Bronchial epithelial cell (primary cell): ENCODE results near the gene FBXO28. TPM values are rescaled to one million over a fixed set of nuclear protein-coding genes. Genes with fewer than 3 reads are reported as not detected.

Experiments used
- DNase-seq: peaks from one replicate; pipeline ENCODE4 v3.0.0-alpha.2; 2010; ENCODE audit warnings: low read depth
- FAIRE-seq: peaks from 2 replicates; lab custom pipeline; 2011; peaks lifted over from hg19 to GRCh38; lab: Jason Lieb, UNC
- H3K27me3 ChIP-seq: 2 replicates; pipeline ENCODE4 v1.5.1; 2011; ENCODE audit warnings: low read length; ENCODE audit not compliant: control insufficient read depth, insufficient read depth
- H3K36me3 ChIP-seq: 2 replicates; pipeline ENCODE4 v1.5.1; 2011; ENCODE audit warnings: low read length; ENCODE audit not compliant: control insufficient read depth, insufficient read depth
- H3K4me3 ChIP-seq: 2 replicates; pipeline ENCODE4 v1.5.1; 2011; ENCODE audit warnings: mild to moderate bottlenecking, low read depth, low read length, control low read depth
- CTCF ChIP-seq: IDR thresholded peaks from 2 replicates; pipeline ENCODE4 v1.5.1; 2011; ENCODE audit warnings: mild to moderate bottlenecking, moderate library complexity, low read length, control low read depth, inconsistent platforms; ENCODE audit not compliant: insufficient read depth, severe bottlenecking
- total RNA-seq: library from RNA; depleted of rRNA; stranded (reverse); fragments of >200 nt; gene quantifications from 2 replicates; pipeline ENCODE4 v1.2.1, GENCODE V29; 2014

FBXO28 gene
- total RNA-seq, 1 donor from 2014 or later: 35.8 TPM

GRCh38 chr1:224178894-224179293, 65.0 kb downstream of the FBXO28 start:
- TF ChIP-seq CTCF: no peak
- Histone ChIP-seq H3K27me3 (no peaks in the 10 kb centered on the region), H3K4me3 (no peak overlapping the region), H3K36me3 (no peaks in the 10 kb centered on the region)
- no peak for DNase-seq
- no peak for FAIRE-seq

- FAIRE-seq: no peak
- no peak for TF ChIP-seq CTCF
- Histone ChIP-seq H3K27me3 (no peaks in the 10 kb centered on the region), H3K4me3 (no peak overlapping the region), H3K36me3 (no peaks in the 10 kb centered on the region)
- no peak for DNase-seq
Observed at GRCh38 chr1:224180783-224181452, 67.0 kb downstream of the FBXO28 start.

GRCh38 chr1:224181453-224181810, 67.5 kb downstream of the FBXO28 start:
- no peak overlapping the region for H3K4me3 ChIP-seq
- no peak for DNase-seq
- H3K36me3 ChIP-seq: no peaks in the 10 kb centered on the region
- no peak for TF ChIP-seq CTCF
- FAIRE-seq: no peak
- no peaks in the 10 kb centered on the region for H3K27me3 ChIP-seq

- Histone ChIP-seq H3K27me3 (no peaks in the 10 kb centered on the region), H3K36me3 (no peaks in the 10 kb centered on the region), H3K4me3 (peak overlapping the region; percentile 87)
- peak; percentile 51 for DNase-seq
- no peak for TF ChIP-seq CTCF
- FAIRE-seq: no peak
Observed at GRCh38 chr1:224182057-224182865, 68.3 kb downstream of the FBXO28 start.

GRCh38 chr1:224182866-224183590, 69.1 kb downstream of the FBXO28 start, which contains the start of gene DEGS1:
Gene DEGS1 (plus strand): TSS chr1:224183240. CDS start chr1:224183337, 97 bp downstream.
- FAIRE-seq (no peak), DNase-seq (peak; percentile 48)
- Histone ChIP-seq H3K36me3 (no peaks in the 10 kb centered on the region), H3K27me3 (no peaks in the 10 kb centered on the region), H3K4me3 (peak within 1 kb of the TSS; percentile 87)
- TF ChIP-seq CTCF: no peak
